Loucy (cell line): ENCODE results near the gene BLACAT1.

ENCODE experiments used
- H2AFZ ChIP-seq: fragments of 200-600 bp; sonication (generic); 2 replicates; pipeline ENCODE4 v1.6.0; 2016; ENCODE audit warnings: antibody characterized with exemption, mild to moderate bottlenecking, low read length, moderate library complexity
- H3F3A ChIP-seq: fragments of 200-600 bp; 2 replicates; pipeline ENCODE4 v1.6.0; 2016; ENCODE audit warnings: antibody characterized with exemption, low read depth, mild to moderate bottlenecking
- H3K27me3 ChIP-seq: fragments of 200-600 bp; sonication (generic); 2 replicates; pipeline ENCODE4 v1.6.1; 2014; ENCODE audit warnings: low read length, mild to moderate bottlenecking; ENCODE audit not compliant: insufficient read depth, poor library complexity, severe bottlenecking
- H3K36me3 ChIP-seq: fragments of 200-600 bp; sonication (generic); 2 replicates; pipeline ENCODE4 v1.6.1; 2016; ENCODE audit warnings: low read length; ENCODE audit not compliant: insufficient read depth
- H3K4me1 ChIP-seq: fragments of 200-600 bp; sonication (generic); 2 replicates; pipeline ENCODE4 v1.5.1; 2014; ENCODE audit warnings: low read length, mild to moderate bottlenecking; ENCODE audit not compliant: insufficient read depth, poor library complexity, severe bottlenecking
- H3K4me2 ChIP-seq: fragments of 200-600 bp; sonication (generic); 2 replicates; pipeline ENCODE4 v1.6.0; 2014; ENCODE audit warnings: antibody characterized with exemption, low read length, low read depth, mild to moderate bottlenecking; ENCODE audit not compliant: poor library complexity, severe bottlenecking
- H3K4me3 ChIP-seq: fragments of 200-600 bp; sonication (generic); 2 replicates; pipeline ENCODE4 v1.5.1; 2014; ENCODE audit warnings: low read length, mild to moderate bottlenecking, mixed read lengths; ENCODE audit not compliant: poor library complexity, severe bottlenecking
- H3K79me2 ChIP-seq: fragments of 200-600 bp; sonication (generic); 2 replicates; pipeline ENCODE4 v1.6.1; 2014; ENCODE audit warnings: low read length; ENCODE audit not compliant: insufficient read depth
- H3K9ac ChIP-seq: fragments of 200-600 bp; sonication (generic); 2 replicates; pipeline ENCODE4 v1.6.0; 2014; ENCODE audit warnings: mild to moderate bottlenecking, low read depth, low read length, moderate library complexity; ENCODE audit not compliant: poor library complexity, severe bottlenecking
- H3K9me2 ChIP-seq: fragments of 200-600 bp; sonication (generic); replicated peaks from 2 replicates; pipeline ENCODE4 v1.6.1; 2016; ENCODE audit warnings: low read depth, low read length, mixed read lengths
- H3K9me3 ChIP-seq: fragments of 200-600 bp; sonication (generic); 2 replicates; pipeline ENCODE4 v1.6.1; 2014; ENCODE audit warnings: mild to moderate bottlenecking, antibody characterized with exemption, low read length, low read depth; ENCODE audit not compliant: insufficient read depth
- H4K20me1 ChIP-seq: fragments of 200-600 bp; sonication (generic); 2 replicates; pipeline ENCODE4 v1.6.0; 2014; ENCODE audit warnings: antibody characterized with exemption, low read length, mild to moderate bottlenecking; ENCODE audit not compliant: insufficient read depth, poor library complexity, severe bottlenecking
- EZH2phosphoT487 ChIP-seq: fragments of 200-600 bp; IDR thresholded peaks from 2 replicates; pipeline ENCODE4 v1.6.1; 2018; ENCODE audit warnings: antibody characterized with exemption, mild to moderate bottlenecking, moderate library complexity, borderline replicate concordance
- TF ChIP-seq, protein P1 (sequence below): fragments of 200-600 bp; sonication (generic); conservative IDR thresholded peaks from 2 replicates; pipeline ENCODE4 v1.5.1; 2014; ENCODE audit warnings: mild to moderate bottlenecking, antibody characterized with exemption, low read length

Gene BLACAT1

DNA sequence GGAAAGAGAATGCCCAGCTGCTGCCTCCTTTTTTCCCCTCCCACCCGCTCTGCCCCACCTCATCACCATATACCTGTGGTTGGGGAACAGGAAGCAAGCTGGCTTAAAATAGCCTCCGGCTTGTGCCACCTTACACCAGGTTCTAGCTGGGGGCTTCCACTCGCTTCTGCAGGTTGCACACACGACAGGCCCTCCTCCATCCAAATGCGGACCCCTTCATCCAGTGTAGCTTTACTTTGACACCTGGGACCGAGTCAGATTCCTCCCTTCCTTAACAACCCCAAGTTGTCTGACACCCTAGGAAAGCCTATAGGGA lies 14.6 kb downstream of the BLACAT1 start:
- Histone ChIP-seq H3K4me2 (peak overlapping the region; percentile 72), H3K4me3 (peak overlapping the region; percentile 62), H3K36me3 (no peaks in the 10 kb centered on the region), H3K9me2 (no peaks in the 10 kb centered on the region), H3K9me3 (no peaks in the 10 kb centered on the region), H3K4me1 (peaks cover 64% of the 10 kb centered on the region), H3K79me2 (no peaks in the 10 kb centered on the region), H4K20me1 (no peaks in the 10 kb centered on the region), H3K9ac (peak overlapping the region; percentile 68), H3F3A (no peaks in the 10 kb centered on the region), H2AFZ (peak overlapping the region; percentile 78), H3K27me3 (no peaks in the 10 kb centered on the region)
- TF ChIP-seq EZH2phosphoT487: no peak
- TF ChIP-seq, protein P1, sequence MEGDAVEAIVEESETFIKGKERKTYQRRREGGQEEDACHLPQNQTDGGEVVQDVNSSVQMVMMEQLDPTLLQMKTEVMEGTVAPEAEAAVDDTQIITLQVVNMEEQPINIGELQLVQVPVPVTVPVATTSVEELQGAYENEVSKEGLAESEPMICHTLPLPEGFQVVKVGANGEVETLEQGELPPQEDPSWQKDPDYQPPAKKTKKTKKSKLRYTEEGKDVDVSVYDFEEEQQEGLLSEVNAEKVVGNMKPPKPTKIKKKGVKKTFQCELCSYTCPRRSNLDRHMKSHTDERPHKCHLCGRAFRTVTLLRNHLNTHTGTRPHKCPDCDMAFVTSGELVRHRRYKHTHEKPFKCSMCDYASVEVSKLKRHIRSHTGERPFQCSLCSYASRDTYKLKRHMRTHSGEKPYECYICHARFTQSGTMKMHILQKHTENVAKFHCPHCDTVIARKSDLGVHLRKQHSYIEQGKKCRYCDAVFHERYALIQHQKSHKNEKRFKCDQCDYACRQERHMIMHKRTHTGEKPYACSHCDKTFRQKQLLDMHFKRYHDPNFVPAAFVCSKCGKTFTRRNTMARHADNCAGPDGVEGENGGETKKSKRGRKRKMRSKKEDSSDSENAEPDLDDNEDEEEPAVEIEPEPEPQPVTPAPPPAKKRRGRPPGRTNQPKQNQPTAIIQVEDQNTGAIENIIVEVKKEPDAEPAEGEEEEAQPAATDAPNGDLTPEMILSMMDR: no peak

DNA sequence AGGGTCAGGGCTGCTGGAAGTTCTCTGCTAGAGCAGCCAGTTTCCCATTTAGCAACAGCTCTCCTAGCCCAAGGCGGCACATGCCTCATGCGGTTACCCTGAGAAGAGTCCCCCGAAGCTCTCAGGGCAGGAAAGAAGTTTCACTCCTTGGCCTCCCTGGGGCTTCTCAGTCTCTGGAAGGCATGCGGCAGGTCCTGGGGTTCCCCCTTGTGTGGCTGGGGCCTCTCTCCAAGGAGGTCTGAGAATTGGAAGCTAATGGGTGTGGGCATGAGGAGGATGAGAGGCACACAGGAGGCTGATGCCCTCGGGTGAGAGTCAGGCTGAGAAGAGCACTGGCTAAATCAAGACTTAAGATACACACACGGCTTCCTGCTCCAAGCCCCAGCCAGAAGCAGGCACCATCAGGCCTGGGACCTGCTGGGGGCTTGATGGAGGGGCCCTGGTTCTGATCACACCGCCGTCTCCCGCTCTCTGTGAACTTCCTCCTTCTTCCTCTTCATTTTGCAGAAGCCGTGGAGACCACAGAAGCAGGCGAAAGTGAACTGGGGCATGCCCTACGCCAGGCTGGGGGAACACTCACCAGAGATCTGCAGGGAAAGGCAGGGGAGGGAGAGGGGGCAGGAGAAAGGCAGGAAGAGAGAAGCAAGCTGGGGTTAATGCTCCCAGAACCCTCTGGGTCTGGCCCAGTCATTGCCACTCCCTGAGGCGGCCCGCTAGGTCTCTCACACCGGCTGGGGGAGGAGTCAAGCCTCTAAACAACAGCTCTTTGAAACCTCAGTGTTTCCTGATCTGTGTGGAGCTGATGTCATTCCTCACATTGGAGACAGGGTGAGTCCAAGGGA lies 15.1 kb downstream of the BLACAT1 start:
- Histone ChIP-seq H3K4me1 (peaks cover 60% of the 10 kb centered on the region), H3K4me2 (peak overlapping the region; percentile 72), H3K4me3 (peak overlapping the region; percentile 62), H3F3A (no peaks in the 10 kb centered on the region), H3K9me2 (no peaks in the 10 kb centered on the region), H3K9me3 (no peaks in the 10 kb centered on the region), H3K36me3 (no peaks in the 10 kb centered on the region), H3K27me3 (no peaks in the 10 kb centered on the region), H2AFZ (peak overlapping the region; percentile 78), H3K9ac (peak overlapping the region; percentile 68), H3K79me2 (no peaks in the 10 kb centered on the region), H4K20me1 (no peaks in the 10 kb centered on the region)
- TF ChIP-seq, protein P1: no peak
- TF ChIP-seq EZH2phosphoT487: no peak

- Histone ChIP-seq H3K79me2 (no peaks in the 10 kb centered on the region), H4K20me1 (no peaks in the 10 kb centered on the region), H3F3A (no peaks in the 10 kb centered on the region), H2AFZ (no peak overlapping the region), H3K9me2 (no peaks in the 10 kb centered on the region), H3K4me1 (peaks cover 54% of the 10 kb centered on the region), H3K9me3 (no peaks in the 10 kb centered on the region), H3K36me3 (no peaks in the 10 kb centered on the region), H3K4me3 (peak overlapping the region; percentile 62), H3K4me2 (peak overlapping the region; percentile 72), H3K27me3 (no peaks in the 10 kb centered on the region), H3K9ac (peak overlapping the region; percentile 68)
- TF ChIP-seq, protein P1: no peak
- no peak for TF ChIP-seq EZH2phosphoT487
Observed at GRCh38 chr1:205440121-205440475, 15.7 kb downstream of the BLACAT1 start.
